A673 (cell line): ENCODE results near the gene BTBD19. TPM values are rescaled to one million over a fixed set of nuclear protein-coding genes. Genes with fewer than 3 reads are reported as not detected.
"Not testable (repeated sequence)": the region's sequence is repeated elsewhere in the genome, so short reads cannot be mapped to it uniquely, and the experiment has no call there.

ENCODE experiments used
- BruUV-seq: library from RNA; stranded (reverse); fragments of 400-500 nt; replicated peaks from 2 replicates; lab custom pipeline; 2021; lab: Mats Ljungman, UMichigan
- CTCF ChIA-PET: fragments of 300-600 bp; sonication (Branson Sonifier 250); formaldehyde crosslinking; loops from one replicate; lab custom pipeline; 2022; ENCODE audit warnings: antibody characterized with exemption; lab: Charles Lee
- POLR2A ChIA-PET: fragments of 300-600 bp; sonication (Branson Sonifier 250); formaldehyde crosslinking; loops from one replicate; lab custom pipeline; 2022; ENCODE audit warnings: antibody characterized with exemption; ENCODE audit not compliant: low non-redundant PET; lab: Charles Lee
- DNase-seq: peaks from one replicate; pipeline ENCODE4 v3.0.0-alpha.2; 2015; ENCODE audit warnings: low spot score
- H3K27ac ChIP-seq: fragments of 200-600 bp; sonication (generic); 2 replicates; pipeline ENCODE4 v1.5.1; 2016; ENCODE audit warnings: mixed run types, low read depth, mild to moderate bottlenecking, mixed read lengths, antibody characterized with exemption, low read length; ENCODE audit not compliant: poor library complexity, severe bottlenecking
- H3K27me3 ChIP-seq: fragments of 200-600 bp; sonication (generic); replicated peaks from 2 replicates; pipeline ENCODE4 v1.6.1; 2017; ENCODE audit warnings: mixed run types, low read depth, mild to moderate bottlenecking, mixed read lengths, antibody characterized with exemption, low read length; ENCODE audit not compliant: insufficient read depth, poor library complexity
- H3K36me3 ChIP-seq: fragments of 200-600 bp; sonication (generic); 2 replicates; pipeline ENCODE4 v1.6.1; 2016; ENCODE audit warnings: mixed run types, mild to moderate bottlenecking, mixed read lengths, antibody characterized with exemption, low read length; ENCODE audit not compliant: insufficient read depth, poor library complexity, severe bottlenecking
- H3K4me1 ChIP-seq: fragments of 200-600 bp; sonication (generic); 2 replicates; pipeline ENCODE4 v1.6.1; 2017; ENCODE audit warnings: mixed run types, mild to moderate bottlenecking, mixed read lengths, antibody characterized with exemption, low read length; ENCODE audit not compliant: insufficient read depth, poor library complexity, severe bottlenecking
- H3K4me3 ChIP-seq: fragments of 200-600 bp; sonication (generic); 2 replicates; pipeline ENCODE4 v1.5.1; 2016; ENCODE audit warnings: low read depth, mixed run types, mild to moderate bottlenecking, mixed read lengths, low read length; ENCODE audit not compliant: poor library complexity, severe bottlenecking
- H3K9me3 ChIP-seq: fragments of 200-600 bp; sonication (generic); 2 replicates; pipeline ENCODE4 v1.6.1; 2016; ENCODE audit warnings: mixed run types, low read depth, mild to moderate bottlenecking, mixed read lengths, antibody characterized with exemption, low read length; ENCODE audit not compliant: poor library complexity, severe bottlenecking
- CTCF ChIP-seq: fragments of 300-800, 200-600 bp; sonication (generic); conservative IDR thresholded peaks from 2 replicates; pipeline ENCODE4 v1.5.1; 2017; ENCODE audit warnings: low read depth, mild to moderate bottlenecking, antibody characterized with exemption, low read length, moderate library complexity, mixed read lengths
- EZH2 ChIP-seq: fragments of 200-600 bp; sonication (generic); IDR thresholded peaks from 2 replicates; pipeline ENCODE4 v1.6.1; 2017; ENCODE audit warnings: borderline replicate concordance, low read depth, mild to moderate bottlenecking, mixed read lengths, antibody characterized with exemption, low read length; ENCODE audit not compliant: poor library complexity, severe bottlenecking
- intact Hi-C: fragments of 100-400 bp; cut with micrococcal nuclease; formaldehyde crosslinking; loops from one replicate; pipeline ENCODE4 v1.10.0; 2022; ENCODE audit not compliant: unreplicated experiment
- total RNA-seq: library from RNA; stranded (reverse); gene quantifications from 2 replicates; pipeline ENCODE4 v1.2.3, GENCODE V29; 2021

The BTBD19 gene
- total RNA-seq, 1 experiment from 2014 or later, result 10.3 TPM

GRCh38 chr1:44790968-44791801 lies 17.1 kb upstream of the BTBD19 start:
- Histone ChIP-seq H3K4me1 (peaks cover 6% of the 10 kb centered on the region), H3K27me3 (no peaks in the 10 kb centered on the region), H3K9me3 (no peaks in the 10 kb centered on the region), H3K4me3 (no peak overlapping the region), H3K36me3 (no peaks in the 10 kb centered on the region), H3K27ac (no peak overlapping the region)
- intact Hi-C loops, result no loop called here
- ChIA-PET CTCF (no interaction called here), POLR2A (no interaction called here)
- TF ChIP-seq EZH2 (no peak), CTCF (no peak)
- BruUV-seq, result no TSS peak
- no peak for DNase-seq

GRCh38 chr1:44792736-44793502 lies 15.4 kb upstream of the BTBD19 start:
- TF ChIP-seq EZH2 (no peak), CTCF (no peak)
- H3K27ac ChIP-seq, result no peak overlapping the region
- no peaks in the 10 kb centered on the region for H3K9me3 ChIP-seq
- no peaks in the 10 kb centered on the region for H3K4me1 ChIP-seq
- no peak overlapping the region for H3K4me3 ChIP-seq
- no peaks in the 10 kb centered on the region for H3K36me3 ChIP-seq
- intact Hi-C loops, result no loop called here
- ChIA-PET CTCF (interaction anchor here (0.7 kb wide), 1 partner anchor 32 kb away, joined by 3 read pairs; no protein-coding TSS in a partner anchor), POLR2A (interaction anchor here (0.7 kb wide), 1 partner anchor 36 kb away, joined by 4 read pairs; no protein-coding TSS in a partner anchor)
- no TSS peak for BruUV-seq
- no peak for DNase-seq
- no peaks in the 10 kb centered on the region for H3K27me3 ChIP-seq

DNA sequence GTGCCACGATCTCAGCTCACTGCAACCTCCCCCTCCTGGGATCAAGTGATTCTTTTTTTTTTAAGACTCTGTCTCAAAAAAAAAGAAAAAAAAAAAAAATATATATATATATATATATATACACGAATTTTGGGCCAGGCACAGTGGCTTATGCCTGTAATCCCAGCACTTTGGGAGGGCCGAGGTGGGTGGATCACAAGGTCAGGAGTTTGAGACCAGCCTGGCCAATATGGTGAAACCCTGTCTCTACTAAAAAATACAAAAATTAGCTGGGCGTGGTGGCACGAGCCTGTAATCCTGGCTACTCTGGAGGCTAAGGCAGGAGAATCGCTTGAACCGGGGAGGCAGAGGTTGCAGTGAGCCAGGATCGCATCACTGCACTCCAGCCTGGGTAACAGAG lies 10.4 kb upstream of the BTBD19 start:
- H3K4me1 ChIP-seq, DNase-seq, H3K36me3 ChIP-seq, POLR2A ChIA-PET, H3K27ac ChIP-seq, H3K27me3 ChIP-seq, intact Hi-C loops, H3K4me3 ChIP-seq, BruUV-seq, H3K9me3 ChIP-seq: not testable (repeated sequence)
- CTCF ChIA-PET, result interaction anchor here (0.6 kb wide), 1 partner anchor 37 kb away, joined by 4 read pairs; no protein-coding TSS in a partner anchor
